Jurkat, Clone E6-1 (cell line): ENCODE results near the gene GALNT10.

Experiments used
- DNase-seq: peaks from one replicate; pipeline ENCODE4 v3.0.0-alpha.2; 2011; ENCODE audit warnings: low read depth, low spot score
- H3K4me3 ChIP-seq: 2 replicates; pipeline ENCODE4 v1.5.1; 2011; ENCODE audit warnings: mild to moderate bottlenecking, low read length, control low read depth, moderate library complexity

The GALNT10 gene

GRCh38 chr5:154277499-154277898 is 87.0 kb downstream of the GALNT10 start:
- DNase-seq: no peak
- H3K4me3 ChIP-seq: no peak overlapping the region

- H3K4me3 ChIP-seq: no peak overlapping the region
- no peak for DNase-seq
These were observed 87.7 kb downstream of the GALNT10 start for GRCh38 chr5:154278186-154278585.

DNA sequence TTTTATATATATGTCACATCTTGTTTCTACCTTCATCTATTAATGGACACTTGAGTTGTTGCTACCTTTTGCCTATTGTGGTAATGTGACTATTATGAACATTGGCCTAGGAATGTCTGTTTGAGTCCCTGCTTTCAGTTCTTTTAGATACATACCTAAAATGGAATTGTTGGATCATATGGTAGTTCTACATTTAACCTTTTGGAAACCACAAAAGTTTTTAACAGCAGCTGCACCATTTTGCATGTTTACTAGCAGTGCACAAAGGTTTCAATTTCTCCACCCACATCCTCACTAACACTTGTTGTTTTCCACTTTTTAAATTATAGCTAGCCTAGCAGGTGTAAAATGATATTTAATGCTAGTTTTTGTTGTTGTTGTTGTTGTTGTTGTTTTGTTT is 88.4 kb downstream of the GALNT10 start:
- no peak overlapping the region for H3K4me3 ChIP-seq
- no peak for DNase-seq

- no peak for DNase-seq
- no peak overlapping the region for H3K4me3 ChIP-seq
These were observed 93.9 kb downstream of the GALNT10 start for GRCh38 chr5:154284433-154284832.

DNA sequence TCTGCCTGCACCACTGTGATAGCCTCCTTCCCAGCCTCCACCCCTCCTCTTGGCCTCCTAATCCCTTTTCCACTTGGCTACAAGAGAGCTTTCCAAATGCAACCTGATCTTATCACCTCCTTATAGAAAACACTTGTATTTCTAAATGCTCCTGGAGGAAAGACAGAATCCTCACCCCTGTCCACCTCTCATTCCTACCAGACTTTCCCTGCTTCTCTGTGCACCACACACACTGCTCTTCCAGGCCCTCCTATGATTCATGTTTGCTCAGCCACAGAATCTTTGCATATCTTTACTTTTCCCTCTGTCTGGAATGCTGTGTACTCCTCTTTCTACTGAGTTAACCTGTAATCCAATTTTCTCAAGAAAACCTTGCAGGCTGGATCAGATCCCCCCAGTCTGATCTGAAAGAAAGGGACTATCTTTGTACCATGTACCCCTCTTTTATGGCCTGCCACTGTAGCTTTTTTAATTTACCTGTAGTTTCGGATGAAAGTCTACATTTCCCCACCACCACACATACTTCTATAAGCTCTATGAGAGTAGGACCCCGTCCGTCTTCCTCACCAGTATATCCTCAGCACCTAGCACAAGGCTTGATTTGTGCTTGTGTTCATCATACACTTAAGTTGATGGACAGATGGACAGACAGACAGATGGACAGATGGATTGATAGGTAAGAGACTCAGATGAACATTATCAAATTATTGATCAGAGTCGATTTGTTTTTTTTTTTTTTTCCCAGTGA is 95.3 kb downstream of the GALNT10 start:
- DNase-seq: no peak
- no peak overlapping the region for H3K4me3 ChIP-seq

DNA sequence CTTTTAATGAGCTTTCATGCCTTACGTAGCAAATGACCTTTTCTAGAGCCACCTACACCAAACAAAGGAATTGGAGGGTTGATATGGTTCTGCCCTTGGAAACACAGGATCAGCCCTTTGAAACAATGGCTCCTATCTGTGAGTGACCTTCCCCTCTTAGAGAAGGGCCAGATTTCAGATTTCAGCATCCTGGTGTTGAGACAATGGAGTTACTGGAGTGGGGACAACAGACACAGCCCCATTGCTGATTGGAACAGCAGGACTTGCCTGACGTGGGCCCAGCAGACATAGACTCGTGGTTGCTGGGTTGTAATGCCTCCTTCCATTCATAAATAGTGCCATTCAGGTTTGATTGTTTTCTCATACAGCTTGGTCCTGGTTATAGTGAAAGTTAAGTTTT is 96.0 kb downstream of the GALNT10 start:
- no peak overlapping the region for H3K4me3 ChIP-seq
- DNase-seq: no peak

DNA sequence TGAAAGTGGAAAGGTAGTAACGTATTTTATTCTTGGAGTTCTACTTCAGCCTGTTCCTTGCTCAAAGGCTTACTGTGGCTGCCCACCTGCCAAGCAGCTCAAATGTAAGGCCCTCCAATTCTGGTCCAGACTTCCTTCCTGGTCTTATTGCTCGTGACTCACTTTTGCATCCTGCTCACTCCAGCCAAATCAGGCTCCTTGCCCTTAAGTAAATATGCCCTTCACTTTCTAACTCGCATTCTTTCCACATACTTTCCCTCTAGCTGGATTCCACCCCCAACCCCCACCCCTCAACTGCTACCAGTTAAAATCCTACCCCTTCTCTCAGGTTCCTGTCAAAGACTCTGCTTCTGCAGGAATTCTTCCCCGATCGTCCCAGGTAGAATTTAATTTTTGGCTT is 96.6 kb downstream of the GALNT10 start:
- H3K4me3 ChIP-seq: no peak overlapping the region
- DNase-seq: no peak

DNA sequence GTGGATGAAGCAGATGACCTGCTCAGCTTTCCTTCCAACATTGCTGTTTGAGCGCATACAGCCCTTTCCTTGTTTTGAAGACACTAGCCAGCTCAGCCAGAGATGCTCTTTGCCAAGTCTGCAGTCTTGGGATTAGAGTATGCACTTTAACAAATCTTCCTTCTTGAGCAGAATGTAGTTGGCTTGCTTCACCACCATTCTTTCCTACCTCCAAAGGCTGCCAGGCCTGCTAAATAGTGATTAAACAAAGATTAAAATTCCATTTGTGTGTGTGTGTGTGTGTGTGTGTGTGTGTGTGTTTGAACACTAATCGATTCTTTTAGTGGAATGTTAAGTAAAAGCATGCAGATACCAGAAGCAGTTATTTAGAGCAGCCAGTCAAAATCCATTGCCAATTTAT is 97.6 kb downstream of the GALNT10 start:
- DNase-seq: no peak
- no peak overlapping the region for H3K4me3 ChIP-seq

- H3K4me3 ChIP-seq: no peak overlapping the region
- no peak for DNase-seq
These were observed 101.4 kb downstream of the GALNT10 start for GRCh38 chr5:154291917-154292316.

GRCh38 chr5:154293219-154293618 is 102.7 kb downstream of the GALNT10 start:
- H3K4me3 ChIP-seq: no peak overlapping the region
- no peak for DNase-seq

- DNase-seq: no peak
- H3K4me3 ChIP-seq: no peak overlapping the region
These were observed 105.0 kb downstream of the GALNT10 start for GRCh38 chr5:154295551-154295950.

- DNase-seq: no peak
- H3K4me3 ChIP-seq: no peak overlapping the region
These were observed 106.1 kb downstream of the GALNT10 start for GRCh38 chr5:154296525-154297159.

- DNase-seq: no peak
- no peak overlapping the region for H3K4me3 ChIP-seq
These were observed 107.5 kb downstream of the GALNT10 start for GRCh38 chr5:154298065-154298464.

DNA sequence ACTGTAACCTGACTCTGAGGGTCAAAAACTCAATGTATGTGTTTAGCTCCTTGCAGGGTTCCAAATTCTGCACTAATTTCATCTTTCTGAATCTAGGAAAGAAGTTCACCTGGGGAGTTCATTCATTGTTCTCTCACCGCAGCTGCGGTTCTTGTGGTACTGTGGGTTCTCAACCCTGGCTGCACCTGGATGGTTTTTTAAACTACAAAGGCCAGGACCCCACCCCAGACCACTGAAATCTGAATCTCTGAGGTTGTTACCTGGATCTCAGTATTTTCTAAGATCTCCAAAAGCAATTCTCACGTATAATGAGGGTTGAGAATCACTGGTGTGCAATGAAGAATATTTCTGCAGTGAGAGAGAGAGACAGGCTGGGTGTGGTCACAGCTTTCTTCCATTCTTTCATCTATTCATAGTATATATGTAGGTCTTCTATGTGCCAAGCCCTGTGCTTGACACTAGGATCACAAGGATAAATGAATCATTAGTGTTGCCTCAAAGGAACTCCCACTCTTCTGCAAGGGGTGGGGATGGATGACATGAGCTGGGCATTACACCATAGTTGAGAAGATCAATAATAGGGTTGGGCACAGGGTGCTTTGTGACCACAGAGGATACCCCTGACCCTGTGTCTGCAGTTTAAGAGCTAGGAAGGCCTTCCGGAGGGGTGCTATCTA is 109.8 kb downstream of the GALNT10 start:
- no peak overlapping the region for H3K4me3 ChIP-seq
- DNase-seq: peak; percentile 79

GRCh38 chr5:154301726-154302125 is 111.2 kb downstream of the GALNT10 start:
- DNase-seq: no peak
- H3K4me3 ChIP-seq: no peak overlapping the region

- DNase-seq: no peak
- no peak overlapping the region for H3K4me3 ChIP-seq
These were observed 111.6 kb downstream of the GALNT10 start for GRCh38 chr5:154302161-154302560.

GRCh38 chr5:154303133-154303532 is 112.6 kb downstream of the GALNT10 start:
- H3K4me3 ChIP-seq: no peak overlapping the region
- no peak for DNase-seq

DNA sequence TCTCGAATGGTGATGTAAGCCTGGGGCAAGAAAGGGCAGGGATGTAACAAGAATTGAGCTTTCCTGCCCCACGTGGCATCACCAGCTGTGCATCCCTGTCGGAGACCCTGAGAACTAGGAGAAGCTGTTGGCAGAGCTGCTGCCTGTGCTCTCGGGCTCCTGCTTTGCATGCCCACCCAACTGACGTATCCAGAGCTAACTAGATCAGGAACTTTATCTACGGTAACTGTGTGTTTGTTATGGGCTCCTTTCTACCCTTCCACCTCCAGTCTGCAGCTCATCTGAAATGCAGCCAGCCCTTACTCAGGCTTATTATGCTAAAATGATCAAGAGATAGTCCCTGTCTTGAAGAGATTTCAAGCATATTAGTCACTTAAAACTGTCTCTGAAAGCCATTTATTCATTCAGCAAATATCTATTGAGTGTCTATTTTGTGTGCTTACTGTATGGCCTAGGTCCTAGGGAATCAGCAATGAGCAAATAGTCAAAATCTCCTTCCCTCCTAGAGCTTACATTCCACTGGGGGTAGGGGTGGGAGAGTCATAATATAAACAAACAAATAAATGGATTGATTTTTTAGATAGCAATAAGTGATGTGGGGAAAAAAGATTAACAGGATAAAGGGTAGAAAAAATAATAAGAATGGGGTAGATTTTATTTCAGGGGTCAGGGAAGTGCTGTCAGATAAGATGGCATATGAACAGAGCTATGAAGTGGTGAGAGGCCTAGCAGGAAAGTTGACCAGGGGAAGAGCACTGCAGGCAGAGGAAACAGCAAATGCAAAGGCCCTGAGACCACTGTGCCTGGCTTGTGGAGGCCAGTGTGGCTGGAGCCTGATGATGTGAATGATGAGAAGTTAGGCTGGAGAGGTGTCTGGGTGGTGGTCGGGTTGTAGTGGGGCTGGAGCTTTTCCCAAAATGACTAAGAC is 118.2 kb downstream of the GALNT10 start:
- H3K4me3 ChIP-seq: no peak overlapping the region
- no peak for DNase-seq

DNA sequence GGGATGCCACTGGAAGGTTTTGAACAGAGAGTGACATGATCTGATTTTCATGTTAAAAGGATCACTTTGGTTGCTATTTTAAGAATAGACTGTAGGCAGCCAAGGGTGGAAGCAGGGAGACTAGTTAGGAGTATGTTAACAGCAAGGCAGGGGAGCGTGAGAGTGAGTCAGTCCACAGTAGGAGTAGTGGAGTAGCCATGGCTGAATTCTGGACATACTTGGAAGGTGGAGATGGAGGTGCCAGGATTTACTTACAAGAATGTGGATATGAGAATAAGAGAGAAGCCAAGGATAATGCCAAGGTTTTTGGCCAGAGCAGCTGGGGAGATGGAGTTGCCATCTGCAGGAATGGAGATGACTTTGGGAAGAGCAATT is 118.8 kb downstream of the GALNT10 start:
- H3K4me3 ChIP-seq: no peak overlapping the region
- DNase-seq: no peak
